H1 (cell line): Measurements from ENCODE around the gene CTRL.

Experiments used
- CEBPB ChIP-seq: IDR thresholded peaks from 2 replicates; pipeline ENCODE4 v1.6.1; 2012; ENCODE audit warnings: low read depth, low read length
- CHD2 ChIP-seq: IDR thresholded peaks from 2 replicates; pipeline ENCODE4 v1.6.1; 2012; ENCODE audit warnings: low read length, improper control_type of control experiment
- TF ChIP-seq, protein P1 (sequence below), 3 experiments: IDR thresholded peaks; 1 replicate in 2 of 3; 2 replicates in 1 of 3; pipeline versions ENCODE4 v1.5.1 to v1.6.1; 2011; ENCODE audit warnings: low read length in 3 of 3, mild to moderate bottlenecking in 3 of 3, inconsistent platforms in 2 of 3, low read depth in 1 of 3, moderate library complexity in 1 of 3; ENCODE audit not compliant: insufficient read depth in 1 of 3; ENCODE audit errors: control extremely low read depth in 1 of 3

DNA sequence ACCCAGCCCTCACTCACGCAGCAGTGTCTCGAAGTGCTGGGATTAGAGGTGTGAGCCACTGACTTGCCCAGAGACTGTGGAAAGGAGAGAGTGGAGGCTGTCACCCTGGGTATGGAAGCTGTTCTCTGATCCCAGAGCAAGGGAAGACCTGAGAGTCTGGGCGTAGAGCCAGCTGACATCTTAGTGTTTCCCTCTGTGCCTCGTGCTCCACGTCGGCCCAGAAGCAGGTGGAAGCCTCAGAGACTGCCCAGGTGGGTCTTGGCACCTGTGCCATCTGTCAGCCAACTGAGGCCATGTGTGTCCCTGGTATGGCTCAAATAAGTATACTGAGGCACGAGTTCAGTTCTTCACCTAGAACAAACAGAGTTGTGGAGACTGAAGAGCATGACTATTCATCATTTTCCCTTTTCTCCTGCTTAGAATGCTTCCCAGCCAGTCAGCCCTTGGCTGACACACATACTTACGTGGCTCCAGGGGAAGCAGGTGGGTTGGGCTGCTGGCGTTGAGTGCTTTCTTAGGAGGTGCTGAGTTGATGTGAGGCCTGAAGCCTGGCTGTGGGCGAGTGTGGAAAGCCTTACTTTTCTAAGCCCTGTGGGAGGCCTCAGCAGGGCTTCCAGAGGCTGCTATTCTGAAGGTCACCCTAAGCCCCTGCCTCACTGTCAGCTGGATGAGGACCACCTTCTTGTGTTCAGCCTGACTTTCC lies 8.1 kb downstream of the CTRL start:
- TF ChIP-seq, protein P1, sequence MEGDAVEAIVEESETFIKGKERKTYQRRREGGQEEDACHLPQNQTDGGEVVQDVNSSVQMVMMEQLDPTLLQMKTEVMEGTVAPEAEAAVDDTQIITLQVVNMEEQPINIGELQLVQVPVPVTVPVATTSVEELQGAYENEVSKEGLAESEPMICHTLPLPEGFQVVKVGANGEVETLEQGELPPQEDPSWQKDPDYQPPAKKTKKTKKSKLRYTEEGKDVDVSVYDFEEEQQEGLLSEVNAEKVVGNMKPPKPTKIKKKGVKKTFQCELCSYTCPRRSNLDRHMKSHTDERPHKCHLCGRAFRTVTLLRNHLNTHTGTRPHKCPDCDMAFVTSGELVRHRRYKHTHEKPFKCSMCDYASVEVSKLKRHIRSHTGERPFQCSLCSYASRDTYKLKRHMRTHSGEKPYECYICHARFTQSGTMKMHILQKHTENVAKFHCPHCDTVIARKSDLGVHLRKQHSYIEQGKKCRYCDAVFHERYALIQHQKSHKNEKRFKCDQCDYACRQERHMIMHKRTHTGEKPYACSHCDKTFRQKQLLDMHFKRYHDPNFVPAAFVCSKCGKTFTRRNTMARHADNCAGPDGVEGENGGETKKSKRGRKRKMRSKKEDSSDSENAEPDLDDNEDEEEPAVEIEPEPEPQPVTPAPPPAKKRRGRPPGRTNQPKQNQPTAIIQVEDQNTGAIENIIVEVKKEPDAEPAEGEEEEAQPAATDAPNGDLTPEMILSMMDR (IDR thresholded peaks at IDR 0.05; ENCODE audit: control extremely low read depth in 1 of 3, insufficient read depth in 1 of 3, low read depth in 1 of 3, low read length in 3 of 3), result no peak
- TF ChIP-seq CHD2, result no peak
- TF ChIP-seq CEBPB, result no peak
